ENCODE measurements around the gene IP6K1. TPM values are rescaled to one million over a fixed set of nuclear protein-coding genes. Genes with fewer than 3 reads are reported as not detected.

The IP6K1 gene
- total RNA-seq, 1 experiment from 2014 or later, result 30.6 TPM

DNA sequence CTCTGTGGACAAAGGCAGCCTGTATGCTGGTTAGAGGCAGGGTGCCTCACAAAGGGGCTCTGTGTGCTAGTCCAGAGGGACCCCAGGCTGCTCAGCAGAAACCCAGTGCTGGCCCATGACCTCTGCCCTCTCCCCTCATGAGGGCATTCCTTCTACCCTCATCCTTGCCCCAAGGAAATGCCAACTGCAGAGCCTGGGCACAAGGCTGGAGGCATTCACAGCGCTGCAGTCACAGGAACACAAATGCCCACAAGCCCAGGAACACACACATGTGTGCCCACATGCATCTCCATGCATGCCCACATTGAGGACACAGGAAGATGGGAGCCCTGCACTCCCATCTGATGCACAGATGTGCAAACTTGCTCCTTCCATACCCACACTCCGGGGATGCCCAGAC lies 20.5 kb upstream of the IP6K1 start:
- H3K27me3 ChIP-seq (ENCODE audit: insufficient read depth, low read length), result no peaks in the 10 kb centered on the region
- H3K79me2 ChIP-seq (ENCODE audit: insufficient read depth, low read length), result no peaks in the 10 kb centered on the region
- no peak for TF ChIP-seq POLR2AphosphoS5 (IDR thresholded peaks at IDR 0.05; ENCODE audit: low read depth, low read length)
- TF ChIP-seq, protein P1, sequence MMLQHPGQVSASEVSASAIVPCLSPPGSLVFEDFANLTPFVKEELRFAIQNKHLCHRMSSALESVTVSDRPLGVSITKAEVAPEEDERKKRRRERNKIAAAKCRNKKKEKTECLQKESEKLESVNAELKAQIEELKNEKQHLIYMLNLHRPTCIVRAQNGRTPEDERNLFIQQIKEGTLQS (IDR thresholded peaks at IDR 0.05), result no peak
- TF ChIP-seq CEBPB (IDR thresholded peaks at IDR 0.05; ENCODE audit: low read depth), result no peak
- TF ChIP-seq, protein P2, sequence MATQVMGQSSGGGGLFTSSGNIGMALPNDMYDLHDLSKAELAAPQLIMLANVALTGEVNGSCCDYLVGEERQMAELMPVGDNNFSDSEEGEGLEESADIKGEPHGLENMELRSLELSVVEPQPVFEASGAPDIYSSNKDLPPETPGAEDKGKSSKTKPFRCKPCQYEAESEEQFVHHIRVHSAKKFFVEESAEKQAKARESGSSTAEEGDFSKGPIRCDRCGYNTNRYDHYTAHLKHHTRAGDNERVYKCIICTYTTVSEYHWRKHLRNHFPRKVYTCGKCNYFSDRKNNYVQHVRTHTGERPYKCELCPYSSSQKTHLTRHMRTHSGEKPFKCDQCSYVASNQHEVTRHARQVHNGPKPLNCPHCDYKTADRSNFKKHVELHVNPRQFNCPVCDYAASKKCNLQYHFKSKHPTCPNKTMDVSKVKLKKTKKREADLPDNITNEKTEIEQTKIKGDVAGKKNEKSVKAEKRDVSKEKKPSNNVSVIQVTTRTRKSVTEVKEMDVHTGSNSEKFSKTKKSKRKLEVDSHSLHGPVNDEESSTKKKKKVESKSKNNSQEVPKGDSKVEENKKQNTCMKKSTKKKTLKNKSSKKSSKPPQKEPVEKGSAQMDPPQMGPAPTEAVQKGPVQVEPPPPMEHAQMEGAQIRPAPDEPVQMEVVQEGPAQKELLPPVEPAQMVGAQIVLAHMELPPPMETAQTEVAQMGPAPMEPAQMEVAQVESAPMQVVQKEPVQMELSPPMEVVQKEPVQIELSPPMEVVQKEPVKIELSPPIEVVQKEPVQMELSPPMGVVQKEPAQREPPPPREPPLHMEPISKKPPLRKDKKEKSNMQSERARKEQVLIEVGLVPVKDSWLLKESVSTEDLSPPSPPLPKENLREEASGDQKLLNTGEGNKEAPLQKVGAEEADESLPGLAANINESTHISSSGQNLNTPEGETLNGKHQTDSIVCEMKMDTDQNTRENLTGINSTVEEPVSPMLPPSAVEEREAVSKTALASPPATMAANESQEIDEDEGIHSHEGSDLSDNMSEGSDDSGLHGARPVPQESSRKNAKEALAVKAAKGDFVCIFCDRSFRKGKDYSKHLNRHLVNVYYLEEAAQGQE (IDR thresholded peaks at IDR 0.05; ENCODE audit: low read depth), result no peak
- no peak for TF ChIP-seq FOSL1 (IDR thresholded peaks at IDR 0.05; ENCODE audit: low read depth)
- no peak for TF ChIP-seq RAD21 (IDR thresholded peaks at IDR 0.05; ENCODE audit: low read depth)
- TF ChIP-seq POLR2A (IDR thresholded peaks at IDR 0.05; ENCODE audit: borderline replicate concordance, extremely low read depth, insufficient read depth, insufficient read length), result no peak
- DNase-seq (ENCODE audit: low read depth, low spot score), result no peak
- intact Hi-C loops (cut with micrococcal nuclease), result no loop called here
- H3K27ac ChIP-seq (ENCODE audit: low read depth, low read length), result no peak overlapping the region
- no peak overlapping the region for H3K4me2 ChIP-seq (ENCODE audit: low read length)
- H4K20me1 ChIP-seq (ENCODE audit: insufficient read depth), result no peaks in the 10 kb centered on the region
- H3K9ac ChIP-seq (ENCODE audit: low read length), result no peak overlapping the region
- no TSS peak for BruUV-seq (replicated peaks)
- H3K4me3 ChIP-seq (replicated peaks in 1 of 2; ENCODE audit: low read depth in 1 of 2, low read length in 2 of 2), result no peak overlapping the region
- H2AFZ ChIP-seq (ENCODE audit: low read depth, low read length, poor library complexity, severe bottlenecking), result no peak overlapping the region
- no peaks in the 10 kb centered on the region for H3K9me3 ChIP-seq (ENCODE audit: control insufficient read depth in 1 of 2, insufficient read depth in 1 of 2, low read depth in 1 of 2, low read length in 2 of 2)
- ChIA-PET CTCF (no interaction called here), RAD21 (ENCODE audit: low non-redundant PET in 1 of 2, low total read pairs in 2 of 2, uncharacterized antibody in 2 of 2, unreplicated experiment in 2 of 2) (no interaction called here), POLR2A (no interaction called here)
- no peaks in the 10 kb centered on the region for H3K9me2 ChIP-seq (ENCODE audit: insufficient read depth)
- no peak for ATAC-seq
- H3K4me1 ChIP-seq (ENCODE audit: control insufficient read depth in 1 of 2, insufficient read depth in 2 of 2, low read length in 2 of 2), result peaks cover 2 to 16% of the 10 kb centered on the region in 2 experiments; a peak in 2 of 4 replicates
- no peaks in the 10 kb centered on the region for H3K36me3 ChIP-seq (ENCODE audit: control insufficient read depth in 1 of 2, insufficient read depth in 2 of 2, low read length in 2 of 2)
